ENCODE results near the gene IMPDH2.

DNA sequence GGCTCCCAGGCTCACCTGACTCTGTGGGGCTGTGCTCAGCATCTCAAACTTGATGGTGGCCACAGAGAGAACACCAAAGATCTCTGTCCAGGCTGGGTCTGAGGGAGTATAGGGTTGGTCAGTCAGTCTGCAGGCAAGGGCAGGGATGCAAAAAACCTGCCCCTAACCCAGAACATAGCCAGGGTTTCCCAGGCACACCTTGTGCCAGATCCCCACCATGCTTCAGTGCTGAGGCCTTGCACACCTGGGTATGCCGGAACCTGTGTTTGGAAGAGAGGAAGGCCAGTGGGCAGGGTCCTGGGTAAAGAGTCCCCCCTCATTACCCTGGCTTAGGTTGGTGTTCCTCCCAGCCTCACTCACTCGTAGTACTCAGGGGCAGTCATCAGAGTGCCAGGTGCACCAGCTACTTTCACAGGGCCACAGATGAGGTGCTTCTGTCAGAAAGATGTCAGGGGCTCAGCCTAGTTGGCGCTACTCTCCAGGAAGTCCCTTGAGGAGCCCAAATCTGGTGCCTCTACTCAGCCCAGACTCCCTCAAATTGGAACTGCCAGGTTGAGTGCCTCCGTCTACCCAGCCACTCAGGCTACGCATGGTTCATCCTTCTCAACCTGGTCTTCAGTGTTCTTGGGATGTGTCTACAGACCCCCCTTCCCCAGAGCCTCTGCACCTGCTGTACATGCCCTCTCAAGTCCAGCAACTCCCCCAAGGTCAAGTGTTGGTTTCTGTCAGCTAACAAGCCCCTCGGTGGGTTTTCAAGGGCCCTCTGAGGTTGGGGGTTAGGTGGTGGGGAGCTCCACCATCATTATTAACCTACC is 12.6 kb downstream of the IMPDH2 start:
- TF ChIP-seq EZH2phosphoT487 (IDR thresholded peaks at IDR 0.05; ENCODE audit: insufficient read depth, low read depth) (no peak), EZH2 (IDR thresholded peaks at IDR 0.05; ENCODE audit: insufficient read depth, poor library complexity, severe bottlenecking) (no peak)
